GOT3 (cell line): ENCODE data around the gene CNIH2.
"Not testable (repeated sequence)": the region's sequence is repeated elsewhere in the genome, so short reads cannot be mapped to it uniquely, and the experiment has no call there.

Source experiments
- DNase-seq: peaks from one replicate; lab custom pipeline; 2025; ENCODE audit warnings: mixed read lengths; lab: John Stamatoyannopoulos, UW

Gene CNIH2

DNA sequence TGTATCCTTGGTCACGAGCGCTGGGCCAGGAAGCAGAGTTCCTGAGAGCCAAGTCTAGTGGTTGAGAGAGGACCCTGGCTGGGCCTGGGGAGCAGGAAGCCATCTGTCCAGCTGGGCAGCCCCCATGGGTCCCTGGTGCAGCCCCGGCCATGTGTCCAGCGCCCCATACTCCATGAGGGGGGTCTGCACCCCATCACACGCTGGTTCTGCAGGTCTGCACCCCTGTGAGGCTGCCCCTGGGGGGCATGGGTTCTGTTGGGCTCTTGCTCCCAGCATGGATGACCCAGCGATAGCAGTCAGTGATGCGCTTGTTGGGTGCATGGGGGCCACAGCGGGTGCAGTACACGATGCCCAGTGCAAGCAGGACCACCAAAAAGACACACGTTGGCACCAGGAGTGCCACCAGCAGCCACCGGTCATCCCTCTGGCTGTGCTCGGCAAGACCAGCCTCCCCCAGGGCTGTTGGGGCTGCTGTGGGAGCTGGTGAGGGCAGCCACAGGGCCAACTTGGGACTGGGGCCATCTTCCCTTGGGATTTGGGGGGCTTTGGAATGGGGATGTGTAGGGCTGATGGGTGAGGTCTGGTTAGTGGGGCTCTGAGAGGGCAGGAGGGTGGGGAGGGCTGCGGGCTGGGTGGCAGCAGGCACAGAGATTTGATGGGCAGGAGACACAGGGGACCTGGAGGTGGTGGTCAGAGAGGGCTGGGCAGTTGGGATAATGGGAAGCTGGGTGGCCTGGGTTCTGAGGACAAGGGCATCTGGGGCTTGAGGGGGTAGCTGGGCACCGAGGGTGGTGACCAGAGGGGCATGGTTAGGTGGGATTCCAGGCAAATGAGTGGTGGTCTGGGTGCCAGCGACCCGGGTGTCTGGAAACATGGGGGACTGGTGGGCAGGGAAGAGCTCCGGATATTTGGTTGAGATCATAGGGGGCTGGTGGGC, 36.9 kb downstream of the CNIH2 start:
- no peak for DNase-seq

DNA sequence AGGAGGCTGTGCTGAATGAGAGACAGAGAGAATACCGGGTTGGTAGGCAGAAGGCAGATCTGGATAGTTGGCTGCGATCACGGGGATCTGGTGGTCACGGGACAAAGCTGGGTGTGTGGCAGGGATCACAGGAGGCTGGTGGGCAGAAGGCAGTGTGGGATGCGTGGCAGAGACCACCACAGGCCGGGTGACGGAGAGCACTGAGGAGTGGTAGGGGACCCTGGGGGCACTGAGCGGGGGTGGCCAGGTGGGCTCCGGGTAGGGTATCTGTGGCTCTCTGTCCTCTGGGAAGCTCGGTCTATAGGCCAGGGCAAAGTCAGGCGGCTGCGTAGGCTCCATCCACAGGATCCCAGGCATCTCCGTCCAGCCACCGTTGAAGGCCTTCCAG, 37.5 kb downstream of the CNIH2 start:
- no peak for DNase-seq

DNA sequence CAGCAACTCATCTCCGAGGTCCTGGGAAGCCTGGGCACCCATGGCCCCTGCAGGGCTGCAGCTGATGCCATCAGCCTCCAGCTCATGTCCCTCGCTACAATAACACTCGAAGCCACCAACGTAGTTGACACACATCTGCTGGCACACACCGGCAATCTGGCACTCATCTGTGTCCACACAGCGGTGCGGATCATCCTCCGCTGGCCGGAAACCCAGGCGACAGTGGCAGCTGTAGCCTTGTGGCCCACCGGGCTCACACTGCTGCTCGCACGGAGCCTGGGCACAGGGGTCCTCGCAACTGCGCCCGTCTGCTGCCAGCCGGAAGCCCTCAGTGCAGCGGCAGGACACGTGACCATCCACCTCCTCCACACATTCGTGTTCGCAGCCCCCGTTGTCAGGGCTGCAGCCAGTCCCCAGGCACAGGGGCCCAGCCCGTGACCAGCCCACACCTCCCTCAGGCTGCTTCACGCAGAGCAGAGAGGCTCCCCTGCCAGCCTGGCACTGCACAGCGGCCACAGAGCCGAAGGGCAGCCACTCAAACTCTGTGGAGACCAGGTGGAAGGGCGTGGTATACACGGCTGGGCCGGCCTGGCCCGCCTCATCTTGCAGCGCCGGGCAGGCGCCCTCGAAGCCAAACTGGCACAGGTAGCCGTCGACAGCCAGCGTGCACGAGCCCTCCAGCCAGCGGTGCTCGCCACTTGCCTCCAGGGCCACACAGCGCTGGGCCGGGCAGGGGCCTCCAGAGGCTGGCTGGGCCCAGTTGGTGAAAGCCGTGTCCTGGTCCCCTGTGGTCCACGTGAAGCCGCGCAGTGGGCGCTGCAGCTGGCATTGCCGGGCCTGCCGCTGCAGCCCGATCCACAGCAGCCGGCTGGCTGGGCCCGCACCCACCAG, 38.2 kb downstream of the CNIH2 start:
- DNase-seq = no peak

DNA sequence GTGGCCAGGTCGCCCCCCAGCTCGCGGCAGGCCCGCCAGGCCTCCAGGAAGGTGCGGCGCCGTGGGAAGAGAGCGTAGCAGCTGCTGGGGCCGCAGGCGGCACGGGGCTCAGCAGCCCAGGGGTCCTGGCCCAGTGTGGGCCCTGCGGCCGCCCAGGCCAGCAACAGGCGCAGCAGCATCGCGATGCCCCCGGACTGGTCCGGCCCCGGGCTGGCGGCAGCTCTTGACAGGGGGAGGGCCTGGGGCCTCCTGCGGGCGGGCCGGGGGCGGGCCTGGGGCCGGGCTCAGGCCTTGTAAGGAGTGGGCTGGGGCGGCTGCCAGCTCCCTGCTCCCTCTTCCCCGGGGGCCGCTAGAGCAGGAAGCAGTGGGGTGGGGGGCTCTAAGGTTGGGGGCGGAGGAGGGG, 38.9 kb downstream of the CNIH2 start, which contains the start of gene CD248:
Gene CD248 (minus strand): TSS at position 196 of the 403 bp plus-strand sequence. CDS start 17 bp downstream, at position 179.
- DNase-seq = peak; percentile 39

DNA sequence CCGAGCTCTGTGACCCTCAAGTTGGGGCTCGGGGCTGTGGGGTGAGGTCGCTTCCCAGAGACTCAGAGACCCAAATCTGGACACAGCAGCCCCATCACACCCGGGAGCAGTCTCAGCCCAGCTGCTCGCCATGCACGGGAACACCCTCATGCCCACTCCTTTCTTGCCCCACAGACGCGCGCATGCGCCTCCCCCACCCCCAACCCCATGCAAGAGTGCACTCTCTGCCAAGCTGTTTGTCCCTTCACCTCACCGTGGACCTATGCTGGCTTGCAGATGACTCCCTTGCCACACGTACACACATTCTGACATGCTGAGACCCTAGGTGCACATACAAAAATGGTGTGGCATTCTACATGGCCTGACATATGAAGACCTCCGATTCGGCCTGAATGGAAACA, 39.3 kb downstream of the CNIH2 start:
- no peak for DNase-seq

DNA sequence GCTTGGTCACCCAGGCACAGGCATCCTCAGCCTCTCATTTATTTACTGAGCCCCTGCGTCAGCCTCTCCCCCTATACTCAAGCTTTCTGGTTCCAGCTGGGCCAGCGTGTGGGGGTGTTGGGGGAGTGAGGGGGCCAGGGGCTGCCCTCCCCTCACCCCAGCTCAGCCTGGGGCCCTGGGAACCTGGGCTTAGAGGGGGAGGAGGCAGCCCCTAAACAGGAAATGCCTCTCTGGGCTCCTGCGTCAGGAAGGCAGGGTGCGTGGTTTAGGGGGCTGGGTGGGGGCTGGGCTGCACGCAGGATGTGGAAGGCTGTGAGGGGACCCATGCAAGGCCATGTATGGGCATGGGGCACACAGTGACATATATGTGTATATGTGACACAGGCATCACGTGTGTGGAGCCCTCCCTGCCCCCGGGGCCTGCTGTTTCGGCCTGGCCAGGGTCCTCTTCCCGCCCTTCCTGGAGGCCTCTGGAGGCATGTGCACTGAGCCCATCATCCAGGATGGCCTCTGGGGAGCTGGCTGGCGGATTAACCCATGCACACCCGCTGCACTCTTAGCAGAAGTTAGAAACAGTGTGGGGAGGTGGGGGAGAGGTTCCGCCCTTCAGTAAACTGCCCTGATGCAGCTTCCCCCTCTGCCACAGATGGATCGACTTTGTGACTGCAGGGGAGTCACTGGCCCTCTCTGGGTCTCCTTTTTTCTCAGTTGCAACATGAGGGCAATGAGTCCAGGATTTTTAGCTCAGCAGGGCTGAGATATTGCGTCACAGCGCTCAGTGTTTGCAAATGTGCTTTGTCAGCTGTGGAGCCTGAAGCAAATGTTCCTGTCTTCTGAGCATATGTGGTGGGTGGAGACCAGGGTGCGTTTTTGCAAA, 40.0 kb downstream of the CNIH2 start:
- peak; percentile 20 for DNase-seq

DNA sequence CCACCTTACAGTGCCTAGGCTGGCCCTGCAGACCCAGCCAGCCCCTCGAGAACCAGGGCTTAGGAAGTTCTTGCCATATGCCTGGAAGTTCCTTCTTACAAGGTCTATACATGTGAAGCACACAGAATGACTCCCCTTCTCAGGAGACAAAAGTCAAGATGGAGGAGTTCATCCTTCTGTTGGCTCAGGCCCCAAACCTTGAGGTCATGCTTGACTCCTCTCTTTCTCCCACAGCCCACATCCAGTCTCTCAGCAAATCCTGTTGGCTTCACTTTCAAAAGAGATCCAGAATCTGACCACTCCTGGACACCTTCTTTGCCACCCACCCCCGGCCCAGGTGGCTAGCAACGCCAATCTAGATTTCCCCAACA, 40.6 kb downstream of the CNIH2 start:
- no peak for DNase-seq

DNA sequence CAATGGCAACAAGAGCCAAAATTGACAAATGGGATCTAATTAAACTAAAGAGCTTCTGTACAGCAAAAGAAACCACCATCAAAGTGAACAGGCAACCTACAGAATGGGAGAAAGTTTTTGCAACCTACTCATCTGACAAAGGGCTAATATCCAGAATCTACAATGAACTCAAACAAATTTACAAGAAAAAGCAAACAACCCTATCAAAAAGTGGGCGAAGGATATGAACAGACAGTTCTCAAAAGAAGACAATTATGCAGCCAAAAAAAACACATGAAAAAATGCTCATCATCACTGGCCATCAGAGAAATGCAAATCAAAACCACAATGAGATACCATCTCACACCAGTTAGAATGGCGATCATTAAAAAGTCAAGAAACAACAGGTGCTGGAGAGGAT, 42.3 kb downstream of the CNIH2 start:
- DNase-seq = not testable (repeated sequence)

DNA sequence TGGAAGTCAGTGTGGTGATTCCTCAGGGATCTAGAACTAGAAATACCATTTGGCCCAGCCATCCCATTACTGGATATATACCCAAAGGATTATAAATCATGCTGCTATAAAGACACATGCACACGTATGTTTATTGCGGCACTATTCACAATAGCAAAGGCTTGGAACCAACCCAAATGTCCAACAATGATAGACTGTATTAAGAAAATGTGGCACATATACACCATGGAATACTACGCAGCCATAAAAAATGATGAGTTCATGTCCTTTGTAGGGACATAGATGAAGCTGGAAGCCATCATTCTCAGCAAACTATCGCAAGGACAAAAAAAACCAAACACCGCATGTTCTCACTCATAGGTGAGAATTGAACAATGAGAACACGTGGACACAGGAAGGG, 42.8 kb downstream of the CNIH2 start:
- not testable (repeated sequence) for DNase-seq

DNA sequence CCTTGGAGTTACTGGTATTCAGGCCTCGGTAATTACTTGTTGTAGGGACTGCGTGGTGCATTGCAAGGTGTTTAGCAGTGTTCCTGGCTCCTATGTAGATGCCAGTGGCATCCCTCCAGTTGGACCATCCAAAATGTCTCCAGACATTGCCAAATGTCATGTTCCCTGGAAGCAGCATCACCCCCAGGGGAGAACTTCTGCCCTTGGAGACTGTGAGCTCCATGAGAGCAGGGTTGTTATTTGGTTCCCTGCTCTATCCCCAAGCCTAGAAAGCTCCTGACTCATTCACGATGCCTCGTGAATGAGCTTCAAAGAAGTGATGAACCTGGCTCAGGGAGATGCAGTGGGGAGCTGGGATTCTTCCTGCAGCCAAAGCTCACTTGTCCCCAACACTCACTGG, 43.6 kb downstream of the CNIH2 start:
- DNase-seq = no peak

DNA sequence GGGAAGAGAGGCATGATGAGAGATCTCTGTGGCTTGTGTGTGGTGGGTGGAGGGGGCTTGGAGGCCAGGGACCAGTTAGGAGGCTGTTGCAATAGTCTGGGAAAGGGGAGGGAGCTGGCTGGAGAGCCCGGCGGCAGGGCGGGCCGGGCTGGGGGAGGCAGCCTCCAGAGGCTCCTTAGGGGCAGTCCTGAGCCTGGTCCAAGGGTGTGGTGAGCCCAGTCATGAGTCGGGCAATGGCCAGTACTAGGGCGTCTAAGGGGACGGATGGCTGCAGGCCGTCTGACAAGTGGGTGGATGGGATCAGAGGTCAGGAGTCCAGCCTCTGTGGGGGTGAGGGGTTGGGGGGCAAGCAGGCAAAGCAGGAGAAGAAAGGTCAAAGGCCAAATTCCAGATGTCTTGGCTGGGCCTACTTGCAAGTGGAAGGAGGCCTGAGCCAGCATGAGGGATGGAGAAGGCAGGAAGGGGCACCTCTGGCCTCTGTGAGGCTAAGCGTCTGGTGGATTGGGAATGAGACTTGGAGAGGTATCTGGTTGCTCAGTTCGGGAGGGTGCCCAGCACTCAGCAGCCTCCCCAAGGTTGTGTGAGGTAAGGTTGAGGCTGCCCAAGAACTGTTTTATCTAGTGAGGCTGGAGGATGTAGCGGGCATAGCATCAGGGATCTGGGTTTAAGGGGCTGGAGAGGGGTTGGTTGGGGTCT, 44.9 kb downstream of the CNIH2 start:
- peak; percentile 23 for DNase-seq

DNA sequence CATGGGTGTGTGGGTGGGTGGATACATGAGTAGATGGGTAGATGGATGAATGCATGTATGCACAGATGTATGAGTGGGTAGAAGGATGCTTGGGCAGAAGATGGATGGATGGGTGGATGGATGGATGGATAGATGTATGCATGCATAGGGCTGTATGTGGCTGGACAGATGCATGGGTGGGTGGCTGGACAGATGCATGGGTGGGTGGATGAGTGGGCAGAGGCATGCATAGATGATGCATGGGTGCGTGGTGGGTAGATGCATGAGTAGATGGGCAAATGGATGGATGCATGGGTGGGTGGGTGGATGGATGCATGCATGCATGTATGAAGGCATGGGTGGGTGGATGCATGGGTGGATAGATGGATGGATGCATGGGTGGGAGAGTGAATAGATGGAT, 45.7 kb downstream of the CNIH2 start:
- no peak for DNase-seq

DNA sequence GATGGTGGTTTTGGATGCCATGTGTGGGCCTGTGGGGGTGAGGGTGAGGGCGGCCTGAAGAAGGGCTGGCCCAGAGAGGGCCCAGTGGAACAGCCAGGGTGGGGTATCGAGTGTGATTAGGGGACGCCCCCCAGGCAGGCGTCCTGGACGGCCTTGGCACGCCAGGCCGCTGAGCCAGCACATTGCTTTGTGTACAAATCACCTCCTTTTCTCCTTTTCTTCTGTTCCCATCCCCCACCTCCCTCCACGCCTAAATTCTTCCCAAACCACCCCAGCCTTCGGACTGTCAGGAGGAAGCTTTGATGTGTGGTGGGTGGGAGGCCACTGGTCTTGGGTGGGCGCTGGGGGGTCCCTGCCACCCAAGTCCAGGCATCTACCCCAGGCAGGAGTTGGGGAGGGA, 46.7 kb downstream of the CNIH2 start:
- no peak for DNase-seq

DNA sequence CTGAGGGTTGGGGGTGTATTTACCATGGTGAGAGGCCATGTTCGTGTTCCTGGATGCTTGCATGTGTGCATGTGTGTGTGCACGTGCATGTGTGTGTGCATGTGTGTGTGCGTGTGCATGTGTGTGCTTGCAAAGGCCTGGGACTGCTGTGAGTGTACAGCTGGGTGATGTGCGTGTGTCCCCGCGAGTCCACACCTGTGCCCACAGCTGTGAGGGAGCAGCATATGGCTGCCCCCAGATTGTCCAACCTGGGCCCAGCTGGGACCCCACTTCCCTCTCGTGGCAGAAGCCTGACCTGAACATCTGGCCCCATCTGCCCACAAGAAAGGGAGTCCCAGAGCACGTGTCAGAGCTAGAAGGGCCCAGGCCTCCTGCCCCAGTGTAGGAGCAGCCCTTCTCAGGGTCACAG, 47.3 kb downstream of the CNIH2 start:
- DNase-seq = no peak

DNA sequence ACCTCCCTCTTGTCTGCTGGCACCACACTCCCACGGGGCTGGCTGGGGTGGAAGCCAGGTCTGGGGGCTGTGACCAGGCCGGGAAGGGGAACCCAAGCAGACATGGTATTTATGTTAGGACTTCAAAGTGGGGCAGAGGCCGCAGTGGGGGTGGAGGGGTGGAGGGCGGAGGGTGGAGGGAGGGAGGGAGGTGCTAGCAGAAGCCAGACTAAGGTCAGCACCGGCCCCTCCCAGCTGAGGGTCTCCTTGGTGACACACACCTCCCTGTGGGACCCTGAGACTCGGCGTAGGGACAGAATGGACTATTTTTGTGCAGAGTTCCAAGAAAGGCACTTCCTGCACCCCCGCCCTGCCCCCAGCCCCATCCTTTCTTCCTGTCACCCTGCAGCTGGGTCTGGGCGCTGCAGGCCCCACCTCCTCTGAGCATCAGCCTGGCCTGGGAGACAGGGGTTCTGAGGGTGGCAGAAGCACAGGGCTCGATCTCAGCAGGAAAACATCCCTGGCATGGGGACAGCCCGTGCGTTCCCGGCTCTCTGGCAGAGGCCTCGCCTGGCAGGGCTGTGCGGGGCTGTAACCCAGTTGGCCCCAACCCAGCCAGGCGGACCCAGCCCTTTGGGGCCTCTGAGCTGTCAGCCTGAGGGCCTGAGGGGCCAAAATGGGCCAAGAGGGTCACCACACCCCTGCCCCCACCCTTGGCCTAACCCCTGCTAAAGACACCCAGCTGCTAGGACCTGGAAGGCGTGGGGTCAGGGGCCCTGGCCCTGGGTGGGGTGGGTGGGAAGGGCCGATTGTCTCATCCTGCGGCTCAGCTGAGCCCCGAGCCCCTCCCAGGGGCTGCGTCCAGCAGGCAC, 48.5 kb downstream of the CNIH2 start:
- DNase-seq = no peak

DNA sequence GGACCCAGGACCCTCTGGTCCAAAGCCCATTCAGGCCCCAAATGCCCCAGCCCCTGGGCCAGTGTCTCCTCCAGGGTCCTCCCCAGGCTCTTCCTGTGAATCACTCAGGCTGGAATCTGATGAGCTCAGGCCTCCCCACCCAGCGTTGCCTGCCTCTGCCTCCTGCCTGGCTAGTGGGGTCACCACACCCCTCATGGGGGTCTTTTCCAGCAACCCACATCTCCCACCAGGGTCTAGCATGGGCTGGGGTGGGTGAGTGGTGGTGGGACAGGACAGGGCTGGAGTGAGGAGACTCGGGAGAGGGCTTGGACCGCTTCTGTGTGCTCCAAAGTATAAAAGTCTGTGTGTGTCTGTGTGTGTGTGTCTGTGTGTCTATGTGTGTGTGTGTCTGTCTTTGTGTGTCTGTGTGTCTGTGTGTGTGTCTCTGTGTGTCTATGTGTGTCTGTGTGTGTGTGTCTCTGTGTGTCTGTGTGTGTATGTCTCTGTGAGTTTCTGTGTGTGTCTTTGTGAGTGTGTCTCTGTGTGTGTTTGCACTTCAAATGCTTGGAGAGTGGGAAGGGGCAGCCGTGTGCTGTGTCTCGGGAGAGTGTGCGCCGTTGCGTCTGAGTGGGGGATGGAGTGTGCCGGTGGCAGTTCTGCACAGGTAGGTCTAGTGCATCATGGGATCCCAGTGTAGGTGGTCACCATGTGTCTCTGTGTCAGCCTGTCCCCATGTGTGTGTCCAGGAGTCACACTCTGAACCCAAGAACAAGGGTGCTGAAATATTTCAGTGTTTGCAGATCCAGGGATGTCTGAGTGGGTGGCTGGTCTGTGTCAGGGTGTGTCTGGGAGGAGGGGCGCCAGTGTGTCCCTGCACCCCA, 49.4 kb downstream of the CNIH2 start:
- peak; percentile 17 for DNase-seq

DNA sequence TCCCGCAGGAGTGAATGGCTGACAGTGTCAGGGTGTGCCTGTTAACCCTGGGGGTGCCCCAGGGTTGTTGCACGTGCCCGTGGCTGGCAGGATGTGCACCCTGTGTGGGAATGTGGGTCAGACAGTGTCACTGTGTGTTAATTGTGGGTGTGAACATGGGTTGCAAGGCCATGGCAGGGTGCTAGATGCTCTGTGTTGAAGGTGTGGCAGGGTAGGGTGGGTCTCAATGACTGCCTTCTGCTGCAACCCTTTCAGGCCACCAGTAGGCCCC, 50.0 kb downstream of the CNIH2 start:
- DNase-seq = no peak

DNA sequence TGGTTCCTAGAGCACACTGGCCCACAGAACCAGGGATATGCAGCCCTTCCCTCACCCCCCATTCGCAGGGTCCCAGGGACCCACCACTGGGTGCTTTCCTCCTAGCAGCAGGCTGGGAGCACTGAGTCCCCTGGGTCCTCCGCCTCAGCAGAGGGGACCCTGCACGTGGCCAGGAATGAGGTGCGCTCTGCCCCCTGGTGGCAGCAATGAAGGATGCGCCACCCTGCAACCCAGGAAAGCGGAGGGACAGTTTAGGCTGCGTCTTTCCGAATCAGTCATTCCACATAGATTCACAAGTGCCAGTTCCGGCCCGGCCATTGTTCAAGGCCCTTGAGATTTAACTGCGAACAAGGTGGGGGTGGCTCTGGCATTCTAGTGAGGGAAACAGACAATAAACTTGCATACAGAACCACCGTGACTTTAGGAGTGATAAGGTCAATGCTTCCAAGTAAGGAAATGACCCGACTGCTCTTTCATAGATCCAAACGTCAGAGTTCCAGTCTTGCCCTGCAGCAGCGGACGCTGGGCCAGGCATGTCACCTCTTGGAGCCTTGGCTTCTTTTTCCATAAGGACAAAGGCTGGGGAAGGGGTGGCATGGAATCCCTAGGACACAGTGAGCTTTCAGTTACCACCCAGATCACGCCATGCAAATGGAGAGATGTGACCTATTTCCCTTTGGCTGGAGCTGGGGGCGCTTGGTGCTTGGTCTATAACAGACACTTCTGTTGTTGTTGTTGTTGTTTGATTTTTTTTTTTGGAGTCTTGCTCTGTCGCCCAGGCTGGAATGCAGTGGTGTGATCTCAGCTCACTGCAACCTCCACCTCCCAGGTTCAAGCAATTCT, 50.5 kb downstream of the CNIH2 start:
- peak; percentile 30 for DNase-seq
